ENCODE data around the gene PDE9A. TPM values are rescaled to one million over a fixed set of nuclear protein-coding genes. Genes with fewer than 3 reads are reported as not detected.

Gene PDE9A
- total and polyA plus RNA-seq, 8 donors, result 5.1 to 24.2 (median 21.9) TPM

- no peaks in the 10 kb centered on the region for H3K9me3 ChIP-seq
- intact Hi-C loops (cut with DNase I), result no loop called here
- peaks cover 0 to 3% of the 10 kb centered on the region in 2 donors for H3K4me1 ChIP-seq
- H3K27ac ChIP-seq, result no peak overlapping the region
- no peak overlapping the region for H3K4me3 ChIP-seq
- H3K27me3 ChIP-seq, result peaks cover 0 to 6% of the 10 kb centered on the region in 2 donors
- DNase-seq (peak in 1 of 4 donors; percentile 30), ATAC-seq (no peak)
- TF ChIP-seq CTCF (IDR thresholded peaks at IDR 0.05), result no peak
- no peaks in the 10 kb centered on the region for H3K36me3 ChIP-seq
These were observed 34.9 kb downstream of the PDE9A start for GRCh38 chr21:42688226-42688840.

- intact Hi-C loops (cut with DNase I), result no loop called here
- H3K9me3 ChIP-seq, result no peaks in the 10 kb centered on the region
- ATAC-seq (no peak), DNase-seq (peak in 1 of 4 donors; percentile 74)
- no peaks in the 10 kb centered on the region for H3K36me3 ChIP-seq
- no peak overlapping the region for H3K27ac ChIP-seq
- H3K4me3 ChIP-seq, result no peak overlapping the region
- no peak for TF ChIP-seq CTCF (IDR thresholded peaks at IDR 0.05)
- peaks cover 0 to 3% of the 10 kb centered on the region in 2 donors for H3K4me1 ChIP-seq
- H3K27me3 ChIP-seq, result peaks cover 0 to 6% of the 10 kb centered on the region in 2 donors
These were observed 35.5 kb downstream of the PDE9A start for GRCh38 chr21:42688841-42689371.

GRCh38 chr21:42690586-42690985 lies 37.2 kb downstream of the PDE9A start:
- H3K4me3 ChIP-seq, result no peak overlapping the region
- DNase-seq (peak in 1 of 4 donors; percentile 45), ATAC-seq (no peak)
- no peak overlapping the region for H3K27ac ChIP-seq
- intact Hi-C loops (cut with DNase I), result no loop called here
- H3K9me3 ChIP-seq, result no peaks in the 10 kb centered on the region
- H3K27me3 ChIP-seq, result no peaks in the 10 kb centered on the region
- H3K36me3 ChIP-seq, result no peaks in the 10 kb centered on the region
- no peaks in the 10 kb centered on the region for H3K4me1 ChIP-seq
- no peak for TF ChIP-seq CTCF (IDR thresholded peaks at IDR 0.05)

- no peak for ATAC-seq
- intact Hi-C loops (cut with DNase I), result no loop called here
- H3K4me3 ChIP-seq, result no peak overlapping the region
- H3K9me3 ChIP-seq, result no peaks in the 10 kb centered on the region
- no peaks in the 10 kb centered on the region for H3K36me3 ChIP-seq
- H3K27ac ChIP-seq, result no peak overlapping the region
- no peaks in the 10 kb centered on the region for H3K4me1 ChIP-seq
- no peak for TF ChIP-seq CTCF (IDR thresholded peaks at IDR 0.05)
- DNase-seq, result peak in 1 of 4 donors; percentile 58
- H3K27me3 ChIP-seq, result no peaks in the 10 kb centered on the region
These were observed 38.6 kb downstream of the PDE9A start for GRCh38 chr21:42691901-42692559.

GRCh38 chr21:42692688-42693087 lies 39.3 kb downstream of the PDE9A start:
- TF ChIP-seq CTCF (IDR thresholded peaks at IDR 0.05), result no peak
- intact Hi-C loops (cut with DNase I), result no loop called here
- Histone ChIP-seq H3K4me3 (no peak overlapping the region), H3K9me3 (no peaks in the 10 kb centered on the region), H3K27ac (no peak overlapping the region), H3K4me1 (no peaks in the 10 kb centered on the region), H3K36me3 (no peaks in the 10 kb centered on the region), H3K27me3 (no peaks in the 10 kb centered on the region)
- peak in 1 of 4 donors; percentile 69 for DNase-seq
- no peak for ATAC-seq

Data from left lung (tissue), 10 donors.